22Rv1 (cell line): ENCODE results near the gene KRTAP12-1.

ENCODE experiments used
- ZFX ChIP-seq: fragments of 450-650 bp; IDR thresholded peaks from 2 replicates; pipeline ENCODE4 v1.6.1; 2017; ENCODE audit warnings: antibody characterized with exemption, borderline replicate concordance
- TF ChIP-seq, protein P1 (sequence below): fragments of 450-650 bp; IDR thresholded peaks from 2 replicates; pipeline ENCODE4 v1.5.1; 2017; ENCODE audit warnings: mild to moderate bottlenecking

DNA sequence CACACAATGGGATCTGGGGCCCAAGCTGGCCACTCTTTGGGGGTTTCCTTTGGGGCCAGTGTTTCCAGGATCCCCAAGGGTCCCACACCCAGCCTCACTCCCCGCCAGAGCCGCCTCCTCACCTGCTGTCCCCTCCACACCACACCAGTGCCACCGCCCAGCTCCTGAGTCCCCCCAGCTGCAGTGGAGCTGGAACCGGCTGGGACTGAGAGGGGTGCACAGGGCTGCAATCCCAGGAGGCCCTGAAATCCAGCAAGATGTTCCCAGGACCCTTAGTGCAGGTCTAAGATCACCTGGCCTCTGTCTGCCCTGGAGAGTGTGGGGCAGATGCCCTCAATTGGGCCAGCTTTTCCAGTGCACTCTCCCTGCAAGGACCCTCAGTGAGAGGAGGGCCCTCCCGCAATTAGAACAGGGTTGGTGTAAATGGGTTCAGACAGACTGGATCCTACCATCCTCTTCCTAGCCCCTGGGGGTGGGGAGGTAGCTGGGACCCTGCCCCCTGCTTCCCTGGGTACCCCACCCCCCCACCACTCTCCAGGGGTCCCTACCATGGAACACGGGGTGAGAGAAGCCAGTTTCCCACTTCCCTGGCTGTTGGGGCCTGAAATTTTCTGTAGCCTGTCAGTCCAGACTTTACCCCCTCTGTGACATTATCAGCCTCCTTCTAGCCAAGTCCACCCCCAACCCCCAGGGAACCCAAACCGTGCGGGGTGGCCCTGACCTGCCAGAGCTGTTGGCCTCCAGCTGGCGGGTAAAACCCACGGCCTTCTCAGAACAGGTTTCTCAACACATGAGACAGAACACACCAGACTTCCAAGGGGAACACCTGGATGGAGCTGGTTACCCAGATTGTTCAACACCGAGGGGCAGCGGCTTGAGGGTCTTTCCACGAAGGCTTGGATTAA is 22.0 kb upstream of the KRTAP12-1 start:
- TF ChIP-seq, protein P1, sequence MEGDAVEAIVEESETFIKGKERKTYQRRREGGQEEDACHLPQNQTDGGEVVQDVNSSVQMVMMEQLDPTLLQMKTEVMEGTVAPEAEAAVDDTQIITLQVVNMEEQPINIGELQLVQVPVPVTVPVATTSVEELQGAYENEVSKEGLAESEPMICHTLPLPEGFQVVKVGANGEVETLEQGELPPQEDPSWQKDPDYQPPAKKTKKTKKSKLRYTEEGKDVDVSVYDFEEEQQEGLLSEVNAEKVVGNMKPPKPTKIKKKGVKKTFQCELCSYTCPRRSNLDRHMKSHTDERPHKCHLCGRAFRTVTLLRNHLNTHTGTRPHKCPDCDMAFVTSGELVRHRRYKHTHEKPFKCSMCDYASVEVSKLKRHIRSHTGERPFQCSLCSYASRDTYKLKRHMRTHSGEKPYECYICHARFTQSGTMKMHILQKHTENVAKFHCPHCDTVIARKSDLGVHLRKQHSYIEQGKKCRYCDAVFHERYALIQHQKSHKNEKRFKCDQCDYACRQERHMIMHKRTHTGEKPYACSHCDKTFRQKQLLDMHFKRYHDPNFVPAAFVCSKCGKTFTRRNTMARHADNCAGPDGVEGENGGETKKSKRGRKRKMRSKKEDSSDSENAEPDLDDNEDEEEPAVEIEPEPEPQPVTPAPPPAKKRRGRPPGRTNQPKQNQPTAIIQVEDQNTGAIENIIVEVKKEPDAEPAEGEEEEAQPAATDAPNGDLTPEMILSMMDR, result no peak
- TF ChIP-seq ZFX, result no peak
